HL-60 (cell line): ENCODE data around the gene CHDH.

Experiments used
- DNase-seq, 2 experiments: peaks; one replicate each; pipeline ENCODE4 v3.0.0-alpha.2; 2010 to 2020; ENCODE audit warnings: low read depth in 1 of 2, low spot score in 1 of 2
- H3K27ac ChIP-seq: fragments of 250-450 bp; sonication (Bioruptor Pico); replicated peaks from 2 replicates; pipeline ENCODE4 v1.5.1; 2020; ENCODE audit warnings: mild to moderate bottlenecking, moderate library complexity
- H3K27me3 ChIP-seq: fragments of 250-450 bp; sonication (Bioruptor Pico); 2 replicates; pipeline ENCODE4 v1.5.1; 2021; ENCODE audit warnings: mild to moderate bottlenecking, moderate library complexity; ENCODE audit not compliant: insufficient read depth, poor library complexity, severe bottlenecking
- H3K4me3 ChIP-seq: replicated peaks from 2 replicates; pipeline ENCODE4 v1.5.1; 2011; ENCODE audit warnings: mild to moderate bottlenecking, control low read depth, low read length; ENCODE audit not compliant: insufficient read depth
- CTCF ChIP-seq: IDR thresholded peaks from one replicate; pipeline ENCODE4 v1.5.1; 2011; ENCODE audit warnings: low read length, control low read depth, inconsistent platforms; ENCODE audit not compliant: insufficient read depth
- GABPA ChIP-seq: IDR thresholded peaks from 2 replicates; pipeline ENCODE4 v1.6.1; 2012; ENCODE audit warnings: low read depth
- POLR2AphosphoS5 ChIP-seq: IDR thresholded peaks from 2 replicates; pipeline ENCODE4 v1.6.1; 2012; ENCODE audit warnings: low read depth
- REST ChIP-seq: IDR thresholded peaks from 2 replicates; pipeline ENCODE4 v1.6.1; 2012; ENCODE audit warnings: low read depth; ENCODE audit not compliant: insufficient replicate concordance
- SPI1 ChIP-seq: IDR thresholded peaks from 2 replicates; pipeline ENCODE4 v1.6.1; 2012; ENCODE audit warnings: low read depth, mild to moderate bottlenecking, borderline replicate concordance

CHDH gene

GRCh38 chr3:53863145-53863544 lies 16.9 kb upstream of the CHDH start:
- no peak overlapping the region for H3K4me3 ChIP-seq
- DNase-seq: no peak
- TF ChIP-seq GABPA (no peak), POLR2AphosphoS5 (no peak), REST (no peak), SPI1 (no peak), CTCF (no peak)
- H3K27ac ChIP-seq: no peak overlapping the region
- H3K27me3 ChIP-seq: no peaks in the 10 kb centered on the region

GRCh38 chr3:53862241-53862640 lies 16.0 kb upstream of the CHDH start:
- no peak for TF ChIP-seq POLR2AphosphoS5
- no peak for TF ChIP-seq REST
- TF ChIP-seq CTCF: no peak
- no peak for TF ChIP-seq SPI1
- no peak for TF ChIP-seq GABPA
- Histone ChIP-seq H3K27me3 (no peaks in the 10 kb centered on the region), H3K4me3 (no peak overlapping the region), H3K27ac (no peak overlapping the region)
- DNase-seq: no peak

- Histone ChIP-seq H3K27ac (no peak overlapping the region), H3K4me3 (no peak overlapping the region), H3K27me3 (no peaks in the 10 kb centered on the region)
- TF ChIP-seq REST (no peak), GABPA (no peak), SPI1 (no peak), POLR2AphosphoS5 (no peak)
- DNase-seq: no peak
Measured at GRCh38 chr3:53860196-53860595, 14.0 kb upstream of the CHDH start.

GRCh38 chr3:53859178-53859577 lies 13.0 kb upstream of the CHDH start:
- Histone ChIP-seq H3K27me3 (no peaks in the 10 kb centered on the region), H3K4me3 (no peak overlapping the region), H3K27ac (no peak overlapping the region)
- no peak for TF ChIP-seq GABPA
- no peak for TF ChIP-seq CTCF
- TF ChIP-seq SPI1: no peak
- TF ChIP-seq POLR2AphosphoS5: no peak
- no peak for DNase-seq
